DMS153 treated with DMSO at 0.1 percent for 48 hours (cell line): Measurements from ENCODE around the gene ERCC6L2.

Experiments used
- DNase-seq: peaks from one replicate; lab custom pipeline; 2025; ENCODE audit not compliant: unreplicated experiment; lab: John Stamatoyannopoulos, UW

The ERCC6L2 gene

GRCh38 chr9:95920017-95920416, 44.5 kb downstream of the ERCC6L2 start:
- no peak for DNase-seq

- DNase-seq, result no peak
These were observed 48.3 kb downstream of the ERCC6L2 start for GRCh38 chr9:95923794-95924193.

- DNase-seq, result no peak
These were observed 49.5 kb downstream of the ERCC6L2 start for GRCh38 chr9:95924987-95925386.

- DNase-seq, result no peak
These were observed 51.9 kb downstream of the ERCC6L2 start for GRCh38 chr9:95927271-95928004.

GRCh38 chr9:95930277-95930676, 54.8 kb downstream of the ERCC6L2 start:
- DNase-seq, result no peak

GRCh38 chr9:95935861-95936578, 60.5 kb downstream of the ERCC6L2 start:
- no peak for DNase-seq

- no peak for DNase-seq
These were observed 61.1 kb downstream of the ERCC6L2 start for GRCh38 chr9:95936579-95937075.

- peak; percentile 6 for DNase-seq
These were observed 61.6 kb downstream of the ERCC6L2 start for GRCh38 chr9:95937131-95937530.

GRCh38 chr9:95938724-95939123, 63.2 kb downstream of the ERCC6L2 start:
- no peak for DNase-seq

GRCh38 chr9:95939472-95939871, 64.0 kb downstream of the ERCC6L2 start:
- no peak for DNase-seq

GRCh38 chr9:95940265-95940664, 64.8 kb downstream of the ERCC6L2 start:
- no peak for DNase-seq

- DNase-seq, result no peak
These were observed 66.5 kb downstream of the ERCC6L2 start for GRCh38 chr9:95942016-95942415.

GRCh38 chr9:95947118-95947517, 71.6 kb downstream of the ERCC6L2 start:
- no peak for DNase-seq

- DNase-seq, result no peak
These were observed 77.0 kb downstream of the ERCC6L2 start for GRCh38 chr9:95952471-95952870.

- DNase-seq, result no peak
These were observed 78.5 kb downstream of the ERCC6L2 start for GRCh38 chr9:95953986-95954385.

- DNase-seq, result no peak
These were observed 79.4 kb downstream of the ERCC6L2 start for GRCh38 chr9:95954940-95955339.

GRCh38 chr9:95962936-95963335, 87.4 kb downstream of the ERCC6L2 start:
- DNase-seq, result no peak

- DNase-seq, result no peak
These were observed 88.2 kb downstream of the ERCC6L2 start for GRCh38 chr9:95963659-95964058.

- DNase-seq, result no peak
These were observed 90.8 kb downstream of the ERCC6L2 start for GRCh38 chr9:95966306-95966705.

- no peak for DNase-seq
These were observed 94.8 kb downstream of the ERCC6L2 start for GRCh38 chr9:95970317-95970716.

- no peak for DNase-seq
These were observed 96.3 kb downstream of the ERCC6L2 start for GRCh38 chr9:95971815-95972214.

GRCh38 chr9:95974389-95974788, 98.9 kb downstream of the ERCC6L2 start:
- no peak for DNase-seq
